K562 (cell line): ENCODE results near the gene PDLIM7. TPM values are rescaled to one million over a fixed set of nuclear protein-coding genes. Genes with fewer than 3 reads are reported as not detected.

Source experiments
- CHD2 ChIP-seq: IDR thresholded peaks from 2 replicates; pipeline ENCODE4 v1.6.1; 2011; ENCODE audit warnings: low read depth, low read length
- CREB3 ChIP-seq: fragments of 450-650 bp; conservative IDR thresholded peaks from 2 replicates; pipeline ENCODE4 v1.6.1; 2016; ENCODE audit warnings: missing genetic modification characterization, low read depth, mild to moderate bottlenecking, missing compliant biosample characterization, moderate library complexity
- ELK3 ChIP-seq: fragments of 450-650 bp; formaldehyde crosslinking; IDR thresholded peaks from 2 replicates; pipeline ENCODE4 v1.4.0; 2020; ENCODE audit warnings: mild to moderate bottlenecking
- EP300 ChIP-seq: IDR thresholded peaks from 2 replicates; pipeline ENCODE4 v1.6.1; 2012; ENCODE audit warnings: low read length, improper control_type of control experiment
- ETV6 ChIP-seq, 3 experiments: fragments of 150-350 bp in 1 of 3; sonication (generic) in 1 of 3; formaldehyde crosslinking in 1 of 3; IDR thresholded peaks; 2 replicates each; pipeline versions ENCODE4 v1.6.1 to v1.8.0; 2014 to 2022; ENCODE audit warnings: borderline replicate concordance in 2 of 3, low read depth in 2 of 3, antibody characterized with exemption in 1 of 3, low read length in 1 of 3, mild to moderate bottlenecking in 1 of 3, missing genetic modification reagents in 1 of 3
- FOS ChIP-seq: IDR thresholded peaks from 3 replicates; pipeline ENCODE4 v1.6.1; 2011; ENCODE audit not compliant: insufficient read length; ENCODE audit errors: extremely low read depth
- GMEB1 ChIP-seq: fragments of 250-450 bp; sonication (Bioruptor Pico); IDR thresholded peaks from 2 replicates; pipeline ENCODE4 v1.4.0; 2020; ENCODE audit warnings: mild to moderate bottlenecking
- GTF2A2 ChIP-seq: IDR thresholded peaks from 2 replicates; pipeline ENCODE4 v1.6.1; 2016; ENCODE audit warnings: mild to moderate bottlenecking, missing genetic modification characterization, missing compliant biosample characterization
- HMG20B ChIP-seq: fragments of 250-450 bp; sonication (Bioruptor Pico); IDR thresholded peaks from 2 replicates; pipeline ENCODE4 v1.5.0; 2021; ENCODE audit warnings: mild to moderate bottlenecking
- MCM5 ChIP-seq: fragments of 450-650 bp; IDR thresholded peaks from 2 replicates; pipeline ENCODE4 v1.6.1; 2016; ENCODE audit warnings: low read depth
- MIER1 ChIP-seq: fragments of 450-650 bp; IDR thresholded peaks from 2 replicates; pipeline ENCODE4 v1.6.1; 2016; ENCODE audit warnings: antibody characterized with exemption, mild to moderate bottlenecking, low read depth
- PHF8 ChIP-seq: fragments of 200-600 bp; sonication (generic); IDR thresholded peaks from 2 replicates; pipeline ENCODE4 v1.6.1; 2012; ENCODE audit warnings: mixed run types, mild to moderate bottlenecking, inconsistent platforms, low read length, moderate library complexity, borderline replicate concordance
- PPARD ChIP-seq: fragments of 250-450 bp; sonication (Bioruptor Pico); IDR thresholded peaks from 2 replicates; pipeline ENCODE4 v1.8.0; 2022; ENCODE audit warnings: inconsistent platforms, mild to moderate bottlenecking, moderate library complexity
- RAD51 ChIP-seq: fragments of 450-650 bp; IDR thresholded peaks from 2 replicates; pipeline ENCODE4 v1.7.1; 2016; ENCODE audit warnings: low read depth, mild to moderate bottlenecking, borderline replicate concordance
- SAFB ChIP-seq: fragments of 200-400 bp; formaldehyde crosslinking; IDR thresholded peaks from 2 replicates; pipeline ENCODE4 v1.6.1; 2017; ENCODE audit warnings: low read depth, low read length, borderline replicate concordance
- TAF15 ChIP-seq: fragments of 200-400 bp; formaldehyde crosslinking; IDR thresholded peaks from 2 replicates; pipeline ENCODE4 v1.6.1; 2017; ENCODE audit warnings: mild to moderate bottlenecking, low read depth, low read length, moderate library complexity
- TEAD2 ChIP-seq: fragments of 450-650 bp; IDR thresholded peaks from 2 replicates; pipeline ENCODE4 v1.6.1; 2016; ENCODE audit warnings: missing genetic modification characterization, control low read depth, missing compliant biosample characterization
- ZBTB34 ChIP-seq: fragments of 250-450 bp; sonication (Bioruptor Pico); IDR thresholded peaks from 2 replicates; pipeline ENCODE4 v1.8.0; 2021; ENCODE audit warnings: mild to moderate bottlenecking, moderate library complexity
- ZNF140 ChIP-seq: fragments of 250-450 bp; sonication (Bioruptor Pico); IDR thresholded peaks from 2 replicates; pipeline ENCODE4 v1.8.0; 2021; ENCODE audit warnings: moderate library complexity, mild to moderate bottlenecking, inconsistent platforms
- ZNF146 ChIP-seq: IDR thresholded peaks from one replicate; pipeline ENCODE4 v1.6.1; 2018; ENCODE audit warnings: missing compliant biosample characterization; ENCODE audit not compliant: unreplicated experiment
- ZNF24 ChIP-seq: fragments of 450-650 bp; IDR thresholded peaks from 2 replicates; pipeline ENCODE4 v1.6.1; 2016
- ZNF324 ChIP-seq: fragments of 250-450 bp; sonication (Bioruptor Pico); IDR thresholded peaks from 2 replicates; pipeline ENCODE4 v1.4.0; 2020; ENCODE audit warnings: mild to moderate bottlenecking
- ZNF717 ChIP-seq: fragments of 250-450 bp; sonication (Bioruptor Pico); IDR thresholded peaks from 2 replicates; pipeline ENCODE4 v1.5.0; 2021
- polyA plus RNA-seq, 8 experiments: library from polyadenylated mRNA; depleted of rRNA in 4 of 8; stranded (reverse) in 5 of 8; unstranded in 3 of 8; fragments of >200 nt; fragmentation: Nextera tagmentation in 2 of 8; fragmentation: Illumina TruSeq in 1 of 8; extraction: Ambion mirVana in 2 of 8; extraction: Trizol in 1 of 8; gene quantifications; 2 replicates each; pipeline versions ENCODE4 v1.2.1 to v1.2.3, GENCODE V29; 2011 to 2014; ENCODE audit warnings: inconsistent platforms in 1 of 8, missing spikeins in 1 of 8
- total RNA-seq, 7 experiments: library from RNA; depleted of rRNA in 6 of 7; stranded (reverse); fragments of >200 nt in 6 of 7; fragmentation: Illumina TruSeq in 2 of 7; extraction: Trizol in 2 of 7; gene quantifications; 2 replicates each; pipeline versions ENCODE4 v1.2.1 to v1.2.3, GENCODE V29; 2011 to 2021; ENCODE audit warnings: low replicate concordance in 1 of 7

PDLIM7 gene
- total and polyA plus RNA-seq, 9 of the 15 experiments (the other 6 are each of a cell fraction or from before 2014, with no cell fraction given), result 2.1 to 124 (median 32.6) TPM

DNA sequence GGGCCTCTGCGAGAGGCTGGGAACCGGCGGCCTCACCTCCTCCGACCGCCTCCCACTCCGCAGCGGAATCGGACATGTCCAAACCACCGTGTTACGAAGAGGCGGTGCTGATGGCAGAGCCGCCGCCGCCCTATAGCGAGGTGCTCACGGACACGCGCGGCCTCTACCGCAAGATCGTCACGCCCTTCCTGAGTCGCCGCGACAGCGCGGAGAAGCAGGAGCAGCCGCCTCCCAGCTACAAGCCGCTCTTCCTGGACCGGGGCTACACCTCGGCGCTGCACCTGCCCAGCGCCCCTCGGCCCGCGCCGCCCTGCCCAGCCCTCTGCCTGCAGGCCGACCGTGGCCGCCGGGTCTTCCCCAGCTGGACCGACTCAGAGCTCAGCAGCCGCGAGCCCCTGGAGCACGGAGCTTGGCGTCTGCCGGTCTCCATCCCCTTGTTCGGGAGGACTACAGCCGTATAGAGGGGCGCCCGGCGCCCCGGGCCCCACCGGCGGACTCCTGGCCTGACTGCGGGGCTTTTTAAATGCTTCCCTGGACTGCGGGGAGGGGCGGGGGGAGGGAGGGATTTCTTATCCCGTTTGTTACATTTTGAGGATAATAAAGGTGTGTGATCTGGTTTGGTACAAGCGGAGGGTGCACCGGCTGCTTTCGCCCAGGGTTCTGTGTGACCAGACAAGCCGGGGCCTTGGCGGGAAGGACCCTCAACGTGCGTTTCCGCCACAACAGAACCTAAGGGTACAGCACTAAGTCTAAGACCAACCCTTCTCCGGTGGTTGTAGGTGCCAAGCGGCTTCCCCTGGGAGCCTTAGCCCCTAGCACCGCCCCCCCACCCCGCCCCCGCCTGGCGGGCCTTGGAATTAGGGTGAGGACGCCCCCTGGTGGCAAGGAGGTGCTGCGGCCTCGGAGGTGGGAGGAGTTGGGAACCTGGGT, 41.5 kb downstream of the PDLIM7 start (continued):
- no peak for TF ChIP-seq ZNF146
- TF ChIP-seq PPARD (CRISPR knock-in tag), result no peak
- TF ChIP-seq FOS, result no peak
- no peak for TF ChIP-seq MIER1
- no peak for TF ChIP-seq ELK3 (CRISPR knock-in tag)
- no peak for TF ChIP-seq TAF15
- TF ChIP-seq TEAD2 (tag), result no peak
- TF ChIP-seq EP300, result no peak
- TF ChIP-seq ZNF717 (CRISPR knock-in tag), result no peak
- peak; percentile 57; the same call in 1 of the 2 replicates for TF ChIP-seq PHF8
- TF ChIP-seq RAD51, result no peak
- TF ChIP-seq MCM5, result no peak
- TF ChIP-seq ZNF324 (CRISPR knock-in tag), result no peak
- TF ChIP-seq CREB3, result no peak
- 0 out of 2 replicates have a peak, but pooled peaks have one; percentile 9 for TF ChIP-seq CHD2
- TF ChIP-seq ETV6 (IDR thresholded peaks at IDR 0.05; ENCODE audit: borderline replicate concordance in 1 of 2, low read depth in 2 of 2, low read length in 1 of 2), result no peak
- no peak for TF ChIP-seq ETV6 (CRISPR knock-in tag; IDR thresholded peaks at IDR 0.05; ENCODE audit: borderline replicate concordance)
- TF ChIP-seq ZNF24, result no peak
- TF ChIP-seq SAFB, result peak; percentile 81
- TF ChIP-seq ZNF140 (CRISPR knock-in tag), result no peak
- no peak for TF ChIP-seq ZBTB34 (CRISPR knock-in tag)
- no peak for TF ChIP-seq HMG20B (CRISPR knock-in tag)
- no peak for TF ChIP-seq GTF2A2 (tag)
- no peak for TF ChIP-seq GMEB1 (CRISPR knock-in tag)
